HCT116 (cell line): Measurements from ENCODE around the gene FAM13C. TPM values are rescaled to one million over a fixed set of nuclear protein-coding genes. Genes with fewer than 3 reads are reported as not detected.

ENCODE experiments used
- ATAC-seq: fragments of 200-7000 bp; cut with Tn5 transposase; 2 replicates; pipeline ENCODE4 v1.9.1; 2020; ENCODE audit warnings: mild to moderate bottlenecking, moderate library complexity
- BruUV-seq: library from RNA; stranded (reverse); fragments of 400-500 nt; replicated peaks from 2 replicates; lab custom pipeline; 2021; lab: Mats Ljungman, UMichigan
- CTCF ChIA-PET: fragments of 300-600 bp; sonication (Branson Sonifier 250); formaldehyde crosslinking; loops from one replicate; lab custom pipeline; 2021; ENCODE audit warnings: antibody characterized with exemption; lab: Charles Lee
- POLR2A ChIA-PET: fragments of 300-600, 350-600 bp; sonication (Branson Sonifier 250); formaldehyde crosslinking; loops from one replicate; lab custom pipeline; 2021; ENCODE audit warnings: antibody characterized with exemption; lab: Charles Lee
- RAD21 ChIA-PET, 2 experiments: fragments of 300-600 bp; sonication (Branson Sonifier 250); formaldehyde crosslinking; loops; one replicate each; lab custom pipeline; 2023; ENCODE audit warnings: low total read pairs in 2 of 2; ENCODE audit not compliant: uncharacterized antibody in 2 of 2, unreplicated experiment in 2 of 2, low non-redundant PET in 1 of 2; lab: Charles Lee
- DNase-seq: peaks from one replicate; pipeline ENCODE4 v3.0.0-alpha.2; 2010; ENCODE audit warnings: low read depth, low spot score
- H2AFZ ChIP-seq: fragments of 200-600 bp; shearing (Covaris generic), sonication (generic); 2 replicates; pipeline ENCODE4 v1.6.1; 2017; ENCODE audit warnings: low read depth, mixed run types, mixed read lengths, antibody characterized with exemption, low read length; ENCODE audit not compliant: poor library complexity, severe bottlenecking
- H3K27ac ChIP-seq: 2 replicates; pipeline ENCODE4 v1.5.1; 2012; ENCODE audit warnings: low read depth, low read length
- H3K27me3 ChIP-seq: fragments of 200-600 bp; sonication (generic); 2 replicates; pipeline ENCODE4 v1.6.1; 2016; ENCODE audit warnings: mixed run types, low read length, mixed read lengths; ENCODE audit not compliant: insufficient read depth
- H3K36me3 ChIP-seq, 2 experiments: fragments of 200-500 bp in 1 of 2; fragments of 200-600 bp in 1 of 2; sonication (Bioruptor generic) in 1 of 2; sonication (generic) in 1 of 2; 2 replicates each; pipeline versions ENCODE4 v1.5.1 to v1.6.1; 2014 to 2016; ENCODE audit warnings: low read length in 2 of 2, inconsistent platforms in 1 of 2, mixed read lengths in 1 of 2, mixed run types in 1 of 2; ENCODE audit not compliant: insufficient read depth in 2 of 2, control insufficient read depth in 1 of 2
- H3K4me1 ChIP-seq, 2 experiments: fragments of 200-600 bp in 1 of 2; sonication (generic) in 1 of 2; 2 replicates each; pipeline versions ENCODE4 v1.5.1 to v1.6.1; 2012 to 2017; ENCODE audit warnings: low read length in 2 of 2, inconsistent platforms in 1 of 2, mild to moderate bottlenecking in 1 of 2, mixed read lengths in 1 of 2, mixed run types in 1 of 2, moderate library complexity in 1 of 2; ENCODE audit not compliant: insufficient read depth in 2 of 2, control insufficient read depth in 1 of 2
- H3K4me2 ChIP-seq: fragments of 200-600 bp; sonication (generic); 2 replicates; pipeline ENCODE4 v1.6.1; 2017; ENCODE audit warnings: mixed run types, low read length, mixed read lengths
- H3K4me3 ChIP-seq, 2 experiments: fragments of 200-600 bp in 1 of 2; sonication (generic) in 1 of 2; replicated peaks in 1 of 2; 2 replicates each; pipeline ENCODE4 v1.5.1; 2011 to 2016; ENCODE audit warnings: low read length in 2 of 2, control low read depth in 1 of 2, low read depth in 1 of 2, mild to moderate bottlenecking in 1 of 2, mixed read lengths in 1 of 2, mixed run types in 1 of 2
- H3K79me2 ChIP-seq: fragments of 200-600 bp; sonication (generic); 2 replicates; pipeline ENCODE4 v1.6.1; 2017; ENCODE audit warnings: mild to moderate bottlenecking, mixed run types, low read length, moderate library complexity, mixed read lengths; ENCODE audit not compliant: insufficient read depth
- H3K9ac ChIP-seq: fragments of 200-600 bp; sonication (generic); 2 replicates; pipeline ENCODE4 v1.6.1; 2016; ENCODE audit warnings: low read length, mixed read lengths
- H3K9me2 ChIP-seq: fragments of 200-600 bp; sonication (generic), shearing (Covaris generic); 2 replicates; pipeline ENCODE4 v1.6.1; 2017; ENCODE audit warnings: mixed run types, mild to moderate bottlenecking, moderate library complexity; ENCODE audit not compliant: insufficient read depth
- H3K9me3 ChIP-seq, 2 experiments: fragments of 200-500 bp in 1 of 2; fragments of 200-600 bp in 1 of 2; sonication (Bioruptor generic) in 1 of 2; sonication (generic) in 1 of 2; 2 replicates each; pipeline ENCODE4 v1.6.1; 2014 to 2017; ENCODE audit warnings: low read length in 2 of 2, mixed read lengths in 2 of 2, inconsistent platforms in 1 of 2, low read depth in 1 of 2, mild to moderate bottlenecking in 1 of 2, mixed run types in 1 of 2, moderate library complexity in 1 of 2; ENCODE audit not compliant: control insufficient read depth in 1 of 2, insufficient read depth in 1 of 2
- H4K20me1 ChIP-seq: fragments of 200-600 bp; sonication (generic), shearing (Covaris generic); 2 replicates; pipeline ENCODE4 v1.6.1; 2017; ENCODE audit warnings: mixed run types, mild to moderate bottlenecking, moderate library complexity; ENCODE audit not compliant: insufficient read depth
- ATF3 ChIP-seq: IDR thresholded peaks from 2 replicates; pipeline ENCODE4 v1.6.1; 2012
- CBX3 ChIP-seq: IDR thresholded peaks from 2 replicates; pipeline ENCODE4 v1.6.1; 2012; ENCODE audit warnings: low read depth
- CEBPB ChIP-seq: IDR thresholded peaks from 2 replicates; pipeline ENCODE4 v1.6.1; 2012; ENCODE audit warnings: low read depth
- CTCF ChIP-seq, 3 experiments: fragments of 200-600 bp in 1 of 3; sonication (generic) in 1 of 3; IDR thresholded peaks in 2 of 3; conservative IDR thresholded peaks in 1 of 3; 2 replicates each; pipeline ENCODE4 v1.5.1; 2012 to 2017; ENCODE audit warnings: low read depth in 2 of 3, low read length in 2 of 3, antibody characterized with exemption in 1 of 3, borderline replicate concordance in 1 of 3, control low read depth in 1 of 3, mild to moderate bottlenecking in 1 of 3, mixed read lengths in 1 of 3, mixed run types in 1 of 3, moderate library complexity in 1 of 3; ENCODE audit not compliant: insufficient read depth in 1 of 3
- EGR1 ChIP-seq: IDR thresholded peaks from 2 replicates; pipeline ENCODE4 v1.6.1; 2012; ENCODE audit warnings: low read depth
- EZH2 ChIP-seq: fragments of 200-600 bp; sonication (generic); IDR thresholded peaks from 2 replicates; pipeline ENCODE4 v1.6.1; 2017; ENCODE audit warnings: antibody characterized with exemption, mixed run types
- EZH2phosphoT487 ChIP-seq: fragments of 200-600 bp; IDR thresholded peaks from 2 replicates; pipeline ENCODE4 v1.6.1; 2018; ENCODE audit warnings: antibody characterized with exemption, borderline replicate concordance
- FOSL1 ChIP-seq: IDR thresholded peaks from 2 replicates; pipeline ENCODE4 v1.6.1; 2012; ENCODE audit warnings: low read depth
- POLR2AphosphoS5 ChIP-seq: IDR thresholded peaks from 2 replicates; pipeline ENCODE4 v1.6.1; 2011; ENCODE audit warnings: mild to moderate bottlenecking, low read depth, low read length, moderate library complexity
- REST ChIP-seq: IDR thresholded peaks from 2 replicates; pipeline ENCODE4 v1.6.1; 2012; ENCODE audit warnings: low read depth
- SIN3A ChIP-seq: IDR thresholded peaks from 2 replicates; pipeline ENCODE4 v1.6.1; 2012; ENCODE audit warnings: low read depth
- SP1 ChIP-seq: IDR thresholded peaks from 2 replicates; pipeline ENCODE4 v1.6.1; 2012; ENCODE audit warnings: low read depth
- SRF ChIP-seq: IDR thresholded peaks from 2 replicates; pipeline ENCODE4 v1.6.1; 2012; ENCODE audit warnings: low read depth
- TCF7L2 ChIP-seq: IDR thresholded peaks from 2 replicates; pipeline ENCODE4 v1.7.0; 2011; ENCODE audit warnings: borderline replicate concordance, inconsistent platforms; ENCODE audit not compliant: insufficient read depth, insufficient read length; ENCODE audit errors: extremely low read depth
- YY1 ChIP-seq: IDR thresholded peaks from 2 replicates; pipeline ENCODE4 v1.6.1; 2011; ENCODE audit warnings: low read length, low read depth, moderate library complexity, mild to moderate bottlenecking; ENCODE audit not compliant: insufficient replicate concordance; ENCODE audit errors: extremely low read depth
- ZBTB33 ChIP-seq: IDR thresholded peaks from 2 replicates; pipeline ENCODE4 v1.6.1; 2011; ENCODE audit warnings: mild to moderate bottlenecking, low read length, moderate library complexity; ENCODE audit not compliant: insufficient replicate concordance; ENCODE audit errors: extremely low read depth
- ZFX ChIP-seq: fragments of 450-650 bp; IDR thresholded peaks from 2 replicates; pipeline ENCODE4 v1.6.1; 2017
- intact Hi-C: fragments of 100-400 bp; cut with micrococcal nuclease; formaldehyde crosslinking; loops from 2 replicates; pipeline ENCODE4 v1.10.0; 2022
- total RNA-seq: library from RNA; stranded (reverse); gene quantifications from one replicate; pipeline ENCODE4 v1.2.1, GENCODE V29; 2021; ENCODE audit not compliant: unreplicated experiment

FAM13C gene
- total RNA-seq, 1 experiment from 2014 or later = 0.42 TPM

- DNase-seq (no peak), ATAC-seq (no peak)
- no peaks in the 10 kb centered on the region for H3K27me3 ChIP-seq
- ChIA-PET RAD21 (no interaction called here), CTCF (no interaction called here), POLR2A (no interaction called here)
- H3K4me1 ChIP-seq = no peaks in the 10 kb centered on the region
- no peak overlapping the region for H3K4me3 ChIP-seq
- no peak overlapping the region for H3K27ac ChIP-seq
- intact Hi-C loops = no loop called here
- H3K4me2 ChIP-seq = no peak overlapping the region
- BruUV-seq = no TSS peak
- no peak overlapping the region for H3K9ac ChIP-seq
- no peaks in the 10 kb centered on the region for H3K9me2 ChIP-seq
- no peak overlapping the region for H2AFZ ChIP-seq
- TF ChIP-seq SP1 (no peak), EGR1 (no peak), EZH2 (no peak), SRF (no peak), POLR2AphosphoS5 (no peak), FOSL1 (no peak), ATF3 (no peak), TCF7L2 (no peak), SIN3A (no peak), ZBTB33 (no peak), ZFX (no peak), YY1 (no peak), CTCF (IDR thresholded peaks at IDR 0.05 in 2 of 3, conservative IDR thresholded peaks at IDR 0.05 in 1 of 3; ENCODE audit: borderline replicate concordance in 1 of 3, insufficient read depth in 1 of 3, low read depth in 2 of 3, low read length in 2 of 3) (no peak), CEBPB (no peak), REST (no peak), EZH2phosphoT487 (no peak), CBX3 (no peak)
- H3K36me3 ChIP-seq = no peaks in the 10 kb centered on the region
- no peaks in the 10 kb centered on the region for H3K79me2 ChIP-seq
- no peaks in the 10 kb centered on the region for H4K20me1 ChIP-seq
- H3K9me3 ChIP-seq = no peaks in the 10 kb centered on the region
Observed at GRCh38 chr10:59225211-59225610, 137.1 kb downstream of the FAM13C start.
